IMR-90 (cell line): ENCODE measurements around the gene C19orf53. TPM values are rescaled to one million over a fixed set of nuclear protein-coding genes. Genes with fewer than 3 reads are reported as not detected.

ENCODE experiments used
- ATAC-seq: fragments of 200-7000 bp; cut with Tn5 transposase; 2 replicates; pipeline ENCODE4 v1.9.1; 2020; ENCODE audit warnings: low read depth, mild to moderate bottlenecking, moderate library complexity
- BruUV-seq: library from RNA; stranded (reverse); fragments of 400-500 nt; replicated peaks from 2 replicates; lab custom pipeline; 2021; lab: Mats Ljungman, UMichigan
- CTCF ChIA-PET: fragments of 300-600 bp; formaldehyde crosslinking; extraction: SDS; loops from one replicate; lab custom pipeline; 2021; ENCODE audit warnings: antibody characterized with exemption; lab: Yijun Ruan, JAX
- POLR2A ChIA-PET: fragments of 300-600 bp; sonication (Branson Sonifier 250); formaldehyde crosslinking; loops from one replicate; lab custom pipeline; 2022; ENCODE audit warnings: antibody characterized with exemption; ENCODE audit not compliant: unreplicated experiment; lab: Charles Lee
- DNase-seq: peaks from one replicate; pipeline ENCODE4 v3.0.0; 2013
- H2AFZ ChIP-seq: replicated peaks from 2 replicates; pipeline ENCODE3; 2013; ENCODE audit warnings: low read length, mild to moderate bottlenecking; ENCODE audit not compliant: poor library complexity
- H2AK5ac ChIP-seq: 2 replicates; pipeline ENCODE4 v1.6.1; 2013; ENCODE audit warnings: low read depth, low read length, inconsistent platforms
- H2AK9ac ChIP-seq: replicated peaks from 2 replicates; pipeline ENCODE3; 2013; ENCODE audit warnings: mild to moderate bottlenecking, low read depth, low read length, moderate library complexity; ENCODE audit not compliant: poor library complexity
- H2BK120ac ChIP-seq: 2 replicates; pipeline ENCODE4 v1.6.1; 2013; ENCODE audit warnings: low read depth, low read length, inconsistent platforms
- H2BK15ac ChIP-seq: 3 replicates; pipeline ENCODE4 v1.6.1; 2013; ENCODE audit warnings: low read depth, low read length, inconsistent platforms
- H2BK20ac ChIP-seq: 2 replicates; pipeline ENCODE4 v1.6.1; 2013; ENCODE audit warnings: low read depth, mild to moderate bottlenecking, inconsistent platforms, low read length, moderate library complexity
- H2BK5ac ChIP-seq: 2 replicates; pipeline ENCODE4 v1.6.1; 2013; ENCODE audit warnings: mild to moderate bottlenecking, low read depth, low read length, inconsistent platforms; ENCODE audit not compliant: poor library complexity, severe bottlenecking
- H3K14ac ChIP-seq: replicated peaks from 2 replicates; pipeline ENCODE4 v1.6.1; 2013; ENCODE audit warnings: low read depth, low read length, inconsistent platforms
- H3K18ac ChIP-seq: 2 replicates; pipeline ENCODE4 v1.6.1; 2013; ENCODE audit warnings: low read depth, low read length, control low read depth
- H3K23ac ChIP-seq: 2 replicates; pipeline ENCODE4 v1.6.1; 2013; ENCODE audit warnings: low read depth, low read length, inconsistent platforms
- H3K27ac ChIP-seq: 2 replicates; pipeline ENCODE4 v1.5.1; 2013; ENCODE audit warnings: mild to moderate bottlenecking, control low read depth, low read length; ENCODE audit not compliant: insufficient read depth
- H3K27me3 ChIP-seq: 2 replicates; pipeline ENCODE4 v1.6.1; 2013; ENCODE audit warnings: low read length; ENCODE audit not compliant: control insufficient read depth, insufficient read depth
- H3K36me3 ChIP-seq: 2 replicates; pipeline ENCODE4 v1.6.1; 2013; ENCODE audit warnings: low read length, mixed read lengths; ENCODE audit not compliant: control insufficient read depth, insufficient read depth
- H3K4ac ChIP-seq: 2 replicates; pipeline ENCODE4 v1.6.1; 2013; ENCODE audit warnings: low read depth, low read length, inconsistent platforms
- H3K4me1 ChIP-seq: 2 replicates; pipeline ENCODE4 v1.6.1; 2013; ENCODE audit warnings: low read length, mixed read lengths; ENCODE audit not compliant: control insufficient read depth, insufficient read depth
- H3K4me2 ChIP-seq: 2 replicates; pipeline ENCODE4 v1.6.1; 2013; ENCODE audit warnings: low read depth, mild to moderate bottlenecking, control low read depth, low read length, moderate library complexity
- H3K4me3 ChIP-seq: 2 replicates; pipeline ENCODE4 v1.5.1; 2013; ENCODE audit warnings: low read depth, mild to moderate bottlenecking, control low read depth, low read length, moderate library complexity; ENCODE audit not compliant: insufficient read depth
- H3K56ac ChIP-seq: 2 replicates; pipeline ENCODE4 v1.6.1; 2013; ENCODE audit warnings: low read length, inconsistent platforms; ENCODE audit not compliant: insufficient read depth; ENCODE audit errors: extremely low read depth
- H3K79me1 ChIP-seq, 2 experiments: 2 replicates each; pipeline ENCODE4 v1.6.1; 2013; ENCODE audit warnings: low read length in 2 of 2, inconsistent platforms in 1 of 2, low read depth in 1 of 2
- H3K9ac ChIP-seq: 2 replicates; pipeline ENCODE4 v1.6.1; 2013; ENCODE audit warnings: low read depth, low read length, control low read depth
- H3K9me1 ChIP-seq: 2 replicates; pipeline ENCODE4 v1.6.1; 2013; ENCODE audit warnings: low read length, inconsistent platforms; ENCODE audit not compliant: insufficient read depth
- H3K9me3 ChIP-seq: 2 replicates; pipeline ENCODE4 v1.6.1; 2013; ENCODE audit warnings: low read length; ENCODE audit not compliant: control insufficient read depth, insufficient read depth
- H4K20me1 ChIP-seq: 2 replicates; pipeline ENCODE4 v1.6.1; 2013; ENCODE audit warnings: low read length, inconsistent platforms; ENCODE audit not compliant: insufficient read depth
- H4K5ac ChIP-seq: 2 replicates; pipeline ENCODE4 v1.6.1; 2013; ENCODE audit warnings: mild to moderate bottlenecking, low read depth, low read length, control low read depth
- H4K8ac ChIP-seq, 2 experiments: 2 replicates each; pipeline ENCODE4 v1.6.1; 2013; ENCODE audit warnings: low read depth in 2 of 2, low read length in 2 of 2, control low read depth in 1 of 2, inconsistent platforms in 1 of 2
- H4K91ac ChIP-seq: 2 replicates; pipeline ENCODE4 v1.6.1; 2013; ENCODE audit warnings: low read depth, low read length, inconsistent platforms; ENCODE audit not compliant: insufficient read depth
- BHLHE40 ChIP-seq: fragments of 150-350 bp; IDR thresholded peaks from 2 replicates; pipeline ENCODE4 v1.6.1; 2016; ENCODE audit warnings: mild to moderate bottlenecking, low read depth, low read length
- CEBPB ChIP-seq: IDR thresholded peaks from 2 replicates; pipeline ENCODE4 v1.6.1; 2012; ENCODE audit warnings: low read depth, low read length, improper control_type of control experiment
- CHD1 ChIP-seq: IDR thresholded peaks from 2 replicates; pipeline ENCODE4 v1.6.1; 2012; ENCODE audit warnings: low read depth, low read length, improper control_type of control experiment
- CTCF ChIP-seq: conservative IDR thresholded peaks from 2 replicates; pipeline ENCODE4 v1.5.1; 2012; ENCODE audit warnings: mild to moderate bottlenecking, low read depth, low read length, improper control_type of control experiment
- FOS ChIP-seq: fragments of 150-350 bp; IDR thresholded peaks from 2 replicates; pipeline ENCODE4 v1.6.1; 2016; ENCODE audit warnings: low read depth, low read length
- MAFK ChIP-seq: IDR thresholded peaks from 2 replicates; pipeline ENCODE4 v1.6.1; 2012; ENCODE audit warnings: low read depth, low read length, improper control_type of control experiment
- MAZ ChIP-seq: IDR thresholded peaks from 2 replicates; pipeline ENCODE4 v1.6.1; 2012; ENCODE audit warnings: low read depth, mild to moderate bottlenecking, low read length, improper control_type of control experiment, moderate library complexity, borderline replicate concordance
- MXI1 ChIP-seq: IDR thresholded peaks from 2 replicates; pipeline ENCODE4 v1.6.1; 2012; ENCODE audit warnings: low read depth, mild to moderate bottlenecking, low read length, moderate library complexity, borderline replicate concordance
- NFE2L2 ChIP-seq: fragments of 150-350 bp; IDR thresholded peaks from 2 replicates; pipeline ENCODE4 v1.6.1; 2016; ENCODE audit warnings: low read depth, mild to moderate bottlenecking, low read length
- POLR2A ChIP-seq: IDR thresholded peaks from 2 replicates; pipeline ENCODE4 v1.6.1; 2012; ENCODE audit warnings: mild to moderate bottlenecking, low read depth, low read length
- RAD21 ChIP-seq: IDR thresholded peaks from 2 replicates; pipeline ENCODE4 v1.6.1; 2012; ENCODE audit warnings: low read length, improper control_type of control experiment
- RCOR1 ChIP-seq: IDR thresholded peaks from 2 replicates; pipeline ENCODE4 v1.6.1; 2012; ENCODE audit warnings: mild to moderate bottlenecking, low read length, improper control_type of control experiment; ENCODE audit not compliant: insufficient replicate concordance
- RFX5 ChIP-seq: IDR thresholded peaks from 2 replicates; pipeline ENCODE4 v1.8.0; 2012; ENCODE audit warnings: low read depth, mild to moderate bottlenecking, low read length, moderate library complexity
- SMC3 ChIP-seq: fragments of 150-350 bp; IDR thresholded peaks from 2 replicates; pipeline ENCODE4 v1.6.1; 2016; ENCODE audit warnings: low read depth, mild to moderate bottlenecking, antibody characterized with exemption, low read length, moderate library complexity
- USF2 ChIP-seq: fragments of 150-350 bp; IDR thresholded peaks from 2 replicates; pipeline ENCODE4 v1.6.1; 2017; ENCODE audit warnings: mild to moderate bottlenecking, antibody characterized with exemption, low read length, low read depth
- WGBS, 2 experiments: methylation state at CpG; one replicate each; pipeline versions ENCODE4 v1.1.5 to v1.1.7; 2013; ENCODE audit warnings: missing lambda C conversion rate in 2 of 2; ENCODE audit not compliant: insufficient read length in 1 of 2; ENCODE audit errors: extremely low coverage in 2 of 2; 5-methylcytosine and 5-hydroxymethylcytosine counted together
- dilution Hi-C: fragments of 300-500 bp; cut with HindIII; formaldehyde crosslinking; loops from one replicate; pipeline ENCODE4 v1.14.3; 2018; ENCODE audit warnings: low sequenced_read_pairs; ENCODE audit not compliant: unreplicated experiment
- in situ Hi-C: fragments of 300-500 bp; cut with MboI; formaldehyde crosslinking; loops from 3 replicates; pipeline ENCODE4 v1.14.3; 2019; ENCODE audit warnings: low sequenced_read_pairs, inconsistent platforms, mixed read lengths
- intact Hi-C: fragments of 100-400 bp; cut with micrococcal nuclease; formaldehyde crosslinking; loops from 2 replicates; pipeline ENCODE4 v1.10.0; 2022
- polyA plus RNA-seq, 3 experiments: library from polyadenylated mRNA; depleted of rRNA; stranded (reverse); fragments of >200 nt; gene quantifications; 2 replicates each; pipeline ENCODE4 v1.2.3, GENCODE V29; 2012; ENCODE audit warnings: low replicate concordance in 1 of 3
- total RNA-seq: library from RNA; depleted of rRNA; stranded (reverse); fragments of >200 nt; gene quantifications from 2 replicates; pipeline ENCODE4 v1.2.3, GENCODE V29; 2012

C19orf53 gene
- total and polyA plus RNA-seq, 2 of the 4 experiments (the other 2 are of a cell fraction): 61.3 to 290 TPM

GRCh38 chr19:13732337-13732736 lies 41.9 kb upstream of the C19orf53 start (continued):
- no peak for TF ChIP-seq CEBPB
- TF ChIP-seq BHLHE40: no peak
- no peak for TF ChIP-seq MXI1

- Histone ChIP-seq H2AK5ac (no peak overlapping the region), H3K4me1 (peaks cover 7% of the 10 kb centered on the region), H2BK15ac (no peak overlapping the region), H3K27me3 (no peaks in the 10 kb centered on the region), H2BK5ac (no peak overlapping the region), H3K9me1 (peaks cover 9% of the 10 kb centered on the region; the same call in 1 of the 2 replicates), H2AK9ac (no peak overlapping the region), H3K23ac (no peak overlapping the region), H4K20me1 (peaks cover 4% of the 10 kb centered on the region), H3K79me1 (peaks cover 8 to 15% of the 10 kb centered on the region in 2 experiments), H3K4me3 (no peak overlapping the region), H4K91ac (no peak overlapping the region), H2BK20ac (no peak overlapping the region), H3K9me3 (no peaks in the 10 kb centered on the region), H2AFZ (no peak overlapping the region), H3K14ac (no peak overlapping the region), H3K18ac (no peak overlapping the region), H3K27ac (no peak overlapping the region), H4K8ac (no peak overlapping the region), H3K9ac (no peak overlapping the region), H3K56ac (no peak overlapping the region), H3K4me2 (no peak overlapping the region), H2BK120ac (no peak overlapping the region), H3K36me3 (0 out of 2 replicates have a peak, but pooled peaks cover 1% of the 10 kb centered on the region), H4K5ac (no peak overlapping the region), H3K4ac (no peak overlapping the region)
- intact Hi-C loops: loop anchor here (5.0 kb wide), 1 partner anchor 128 kb away; no protein-coding TSS in a partner anchor
- WGBS, 2 experiments: no CpG with 5 or more reads among the region's 2 CpGs
- DNase-seq (no peak), ATAC-seq (no peak)
- in situ Hi-C loops: loop anchor here (25.0 kb wide), 1 partner anchor 747 kb away; the partner anchor contains the start of gene NFIX
- no TSS peak for BruUV-seq
- POLR2A ChIA-PET: no interaction called here
- dilution Hi-C loops: no loop called here
- CTCF ChIA-PET: no interaction called here
- TF ChIP-seq MXI1 (no peak), NFE2L2 (no peak), BHLHE40 (no peak), RFX5 (no peak), POLR2A (no peak), RCOR1 (no peak), RAD21 (no peak), FOS (no peak), CTCF (no peak), CEBPB (no peak), MAFK (no peak), SMC3 (no peak), USF2 (no peak), CHD1 (no peak), MAZ (no peak)
These were observed 39.5 kb upstream of the C19orf53 start for GRCh38 chr19:13734751-13735150.
